ENCODE measurements around the gene OR5K2. TPM values are rescaled to one million over a fixed set of nuclear protein-coding genes. Genes with fewer than 3 reads are reported as not detected.

The OR5K2 gene
- total RNA-seq, 3 donors from 2014 or later (not counting 1 experiment from before 2014, with no cell fraction given): not detected

DNA sequence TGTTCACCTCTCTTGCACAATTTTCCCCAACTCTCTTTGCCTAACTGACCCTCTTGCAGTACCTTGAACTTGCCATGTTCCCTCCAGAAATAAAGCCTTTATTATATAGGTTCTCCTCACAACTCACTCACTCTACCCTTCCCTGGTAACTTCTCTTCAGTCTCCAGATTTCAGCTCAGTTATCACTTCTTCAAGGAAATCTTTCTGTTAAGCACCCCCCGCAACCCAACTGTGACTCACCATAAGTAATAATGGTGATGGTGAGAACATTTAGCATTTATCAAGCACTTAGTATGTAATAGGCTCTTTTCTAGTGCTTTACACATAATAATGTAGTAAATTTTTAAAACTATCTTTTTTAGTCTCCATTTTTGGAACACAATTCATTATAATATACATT lies 42.6 kb upstream of the OR5K2 start:
- Mint-ChIP-seq H3K27ac (no peak overlapping the region), H3K27me3 (ENCODE audit: low read depth in 2 of 2) (no peaks in the 10 kb centered on the region), H3K36me3 (no peaks in the 10 kb centered on the region), H3K4me1 (no peaks in the 10 kb centered on the region), H3K9me3 (peaks cover 0 to 4% of the 10 kb centered on the region in 2 donors), H3K4me3 (no peak overlapping the region)
- intact Hi-C loops (cut with micrococcal nuclease): no loop called here
- H3K36me3 ChIP-seq (ENCODE audit: control insufficient read depth, insufficient read depth, low read length): no peaks in the 10 kb centered on the region
- DNase-seq (no peak), ATAC-seq (no peak)
- TF ChIP-seq, protein P1, sequence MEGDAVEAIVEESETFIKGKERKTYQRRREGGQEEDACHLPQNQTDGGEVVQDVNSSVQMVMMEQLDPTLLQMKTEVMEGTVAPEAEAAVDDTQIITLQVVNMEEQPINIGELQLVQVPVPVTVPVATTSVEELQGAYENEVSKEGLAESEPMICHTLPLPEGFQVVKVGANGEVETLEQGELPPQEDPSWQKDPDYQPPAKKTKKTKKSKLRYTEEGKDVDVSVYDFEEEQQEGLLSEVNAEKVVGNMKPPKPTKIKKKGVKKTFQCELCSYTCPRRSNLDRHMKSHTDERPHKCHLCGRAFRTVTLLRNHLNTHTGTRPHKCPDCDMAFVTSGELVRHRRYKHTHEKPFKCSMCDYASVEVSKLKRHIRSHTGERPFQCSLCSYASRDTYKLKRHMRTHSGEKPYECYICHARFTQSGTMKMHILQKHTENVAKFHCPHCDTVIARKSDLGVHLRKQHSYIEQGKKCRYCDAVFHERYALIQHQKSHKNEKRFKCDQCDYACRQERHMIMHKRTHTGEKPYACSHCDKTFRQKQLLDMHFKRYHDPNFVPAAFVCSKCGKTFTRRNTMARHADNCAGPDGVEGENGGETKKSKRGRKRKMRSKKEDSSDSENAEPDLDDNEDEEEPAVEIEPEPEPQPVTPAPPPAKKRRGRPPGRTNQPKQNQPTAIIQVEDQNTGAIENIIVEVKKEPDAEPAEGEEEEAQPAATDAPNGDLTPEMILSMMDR (IDR thresholded peaks at IDR 0.05): no peak
- no peaks in the 10 kb centered on the region for H3K4me1 ChIP-seq (ENCODE audit: control insufficient read depth, insufficient read depth, low read length)
- WGBS (ENCODE audit: insufficient coverage): no CpG with 5 or more reads among the region's 1 CpG
- H3K27ac ChIP-seq (ENCODE audit: low read length): no peak overlapping the region
- H3K9me3 ChIP-seq (ENCODE audit: control insufficient read depth, insufficient read depth, low read length): no peaks in the 10 kb centered on the region
- no peaks in the 10 kb centered on the region for H3K27me3 ChIP-seq (ENCODE audit: control insufficient read depth, insufficient read depth, low read length)
- no peak overlapping the region for H3K4me3 ChIP-seq (ENCODE audit: low read length)

DNA sequence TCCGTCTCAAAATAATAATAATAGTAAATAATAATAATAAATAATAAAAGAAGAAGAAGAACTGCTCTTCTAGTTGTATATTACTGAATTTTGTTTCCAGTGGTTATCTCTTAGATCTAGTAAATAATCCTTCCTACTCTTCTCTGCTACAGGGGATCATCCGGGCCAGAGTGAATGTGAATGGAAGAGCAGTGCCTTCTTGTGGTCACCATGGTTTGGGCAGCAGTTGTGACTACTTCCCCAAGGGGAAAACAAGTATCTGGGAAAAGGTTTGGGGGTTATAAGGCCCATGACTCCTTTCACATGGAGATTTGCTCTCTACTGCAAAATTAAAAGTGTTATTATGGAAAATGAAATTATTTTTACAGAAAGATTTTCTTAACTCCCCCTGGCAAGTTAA lies 39.9 kb upstream of the OR5K2 start:
- TF ChIP-seq, protein P1 (IDR thresholded peaks at IDR 0.05): no peak

DNA sequence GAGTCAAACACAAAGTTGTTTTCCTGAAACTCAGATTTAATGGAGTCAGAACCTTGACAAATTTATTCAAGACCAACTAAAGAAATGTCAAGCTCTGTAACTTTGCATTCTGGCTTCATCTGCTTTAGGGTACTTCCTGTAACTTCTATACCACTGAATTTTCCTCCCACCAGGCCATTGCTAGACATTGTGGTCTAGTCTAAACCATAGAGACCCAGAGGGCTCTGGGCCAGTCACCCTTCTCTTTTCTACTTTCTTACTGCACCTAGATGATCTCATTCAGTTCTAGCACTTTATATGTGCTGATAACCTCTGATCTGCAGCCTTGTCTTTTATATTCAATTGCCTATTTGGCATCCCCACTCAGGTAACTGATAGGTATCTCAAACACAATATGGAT lies 37.3 kb upstream of the OR5K2 start:
- Mint-ChIP-seq H3K9me3 (peaks cover 0 to 4% of the 10 kb centered on the region in 2 donors), H3K4me1 (peaks cover 0 to 5% of the 10 kb centered on the region in 2 donors), H3K36me3 (no peaks in the 10 kb centered on the region), H3K4me3 (no peak overlapping the region), H3K27me3 (ENCODE audit: low read depth in 2 of 2) (no peaks in the 10 kb centered on the region), H3K27ac (no peak overlapping the region)
- DNase-seq: no peak
- ATAC-seq: peak in 1 of 3 donors; percentile 46
- Histone ChIP-seq H3K4me3 (ENCODE audit: low read length) (no peak overlapping the region), H3K36me3 (ENCODE audit: control insufficient read depth, insufficient read depth, low read length) (no peaks in the 10 kb centered on the region), H3K4me1 (ENCODE audit: control insufficient read depth, insufficient read depth, low read length) (no peaks in the 10 kb centered on the region), H3K27ac (ENCODE audit: low read length) (no peak overlapping the region), H3K27me3 (ENCODE audit: control insufficient read depth, insufficient read depth, low read length) (no peaks in the 10 kb centered on the region), H3K9me3 (ENCODE audit: control insufficient read depth, insufficient read depth, low read length) (no peaks in the 10 kb centered on the region)
- intact Hi-C loops (cut with micrococcal nuclease): no loop called here
- TF ChIP-seq, protein P1 (IDR thresholded peaks at IDR 0.05): no peak

More for the DNA sequence above, 39.9 kb upstream of the OR5K2 start:
- H3K27ac ChIP-seq (ENCODE audit: low read length): no peak overlapping the region
- no peaks in the 10 kb centered on the region for H3K4me1 ChIP-seq (ENCODE audit: control insufficient read depth, insufficient read depth, low read length)
- H3K27ac Mint-ChIP-seq: no peak overlapping the region
- intact Hi-C loops (cut with micrococcal nuclease): no loop called here
- no peaks in the 10 kb centered on the region for H3K27me3 ChIP-seq (ENCODE audit: control insufficient read depth, insufficient read depth, low read length)
- peaks cover 0 to 5% of the 10 kb centered on the region in 2 donors for H3K4me1 Mint-ChIP-seq
- no peaks in the 10 kb centered on the region for H3K36me3 Mint-ChIP-seq
- no peaks in the 10 kb centered on the region for H3K27me3 Mint-ChIP-seq (ENCODE audit: low read depth in 2 of 2)
- no peaks in the 10 kb centered on the region for H3K36me3 ChIP-seq (ENCODE audit: control insufficient read depth, insufficient read depth, low read length)
- DNase-seq (no peak), ATAC-seq (no peak)
- H3K4me3 Mint-ChIP-seq: no peak overlapping the region
- no peaks in the 10 kb centered on the region for H3K9me3 ChIP-seq (ENCODE audit: control insufficient read depth, insufficient read depth, low read length)
- 100% methylated on average over 1 of the region's 2 CpGs for WGBS (ENCODE audit: insufficient coverage)
- H3K9me3 Mint-ChIP-seq: peaks cover 0 to 4% of the 10 kb centered on the region in 2 donors
- H3K4me3 ChIP-seq (ENCODE audit: low read length): no peak overlapping the region

DNA sequence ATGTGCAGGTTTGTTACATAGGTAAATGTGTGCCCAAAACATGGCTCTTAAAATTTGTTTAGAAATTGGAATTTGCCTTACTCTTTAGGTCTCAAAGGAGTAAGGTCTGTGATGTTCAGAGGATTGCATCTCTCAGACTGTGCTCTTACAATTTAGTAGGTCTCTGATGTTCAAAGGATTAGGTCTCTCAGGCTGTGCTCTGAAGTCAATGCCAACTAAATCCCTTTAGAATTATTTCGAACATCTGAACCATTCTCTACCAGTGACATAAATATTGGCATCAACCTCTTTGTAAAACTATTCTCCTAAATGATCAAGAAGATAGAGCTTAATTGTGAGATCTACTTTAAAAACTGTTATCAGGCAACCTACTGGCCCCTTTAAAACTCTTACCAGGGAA lies 34.6 kb upstream of the OR5K2 start, which contains the start of gene OR5K1:
OR5K1 (plus strand) TSS at position 301 of the 400 bp plus-strand sequence. CDS start 6,376 bp downstream, outside the sequence.
- Mint-ChIP-seq H3K36me3 (no peaks in the 10 kb centered on the region), H3K9me3 (peaks cover 0 to 4% of the 10 kb centered on the region in 2 donors), H3K27me3 (ENCODE audit: low read depth in 2 of 2) (no peaks in the 10 kb centered on the region), H3K4me3 (no peak within 1 kb of the TSS), H3K4me1 (peaks cover 0 to 5% of the 10 kb centered on the region in 2 donors), H3K27ac (no peak within 1 kb of the TSS)
- H3K9me3 ChIP-seq (ENCODE audit: control insufficient read depth, insufficient read depth, low read length): no peaks in the 10 kb centered on the region
- H3K27ac ChIP-seq (ENCODE audit: low read length): no peak within 1 kb of the TSS
- H3K27me3 ChIP-seq (ENCODE audit: control insufficient read depth, insufficient read depth, low read length): no peaks in the 10 kb centered on the region
- ATAC-seq: no peak
- DNase-seq: no peak
- H3K4me1 ChIP-seq (ENCODE audit: control insufficient read depth, insufficient read depth, low read length): no peaks in the 10 kb centered on the region
- WGBS (ENCODE audit: insufficient coverage): no CpG with 5 or more reads among the region's 1 CpG
- intact Hi-C loops (cut with micrococcal nuclease): no loop called here
- TF ChIP-seq, protein P1 (IDR thresholded peaks at IDR 0.05): no peak
- no peak within 1 kb of the TSS for H3K4me3 ChIP-seq (ENCODE audit: low read length)
- no peaks in the 10 kb centered on the region for H3K36me3 ChIP-seq (ENCODE audit: control insufficient read depth, insufficient read depth, low read length)
